Transverse colon (tissue), 4 donors: ENCODE measurements around the gene SLC25A19. TPM values are rescaled to one million over a fixed set of nuclear protein-coding genes. Genes with fewer than 3 reads are reported as not detected.

Source experiments
- DNase-seq: peaks from one replicate; pipeline ENCODE4 v3.0.0-alpha.2; 2019
- H3K27ac ChIP-seq, 4 donors: fragments of 200-600 bp; sonication (generic); 2 replicates each; pipeline ENCODE4 v1.5.1; 2016 to 2018; ENCODE audit warnings: inconsistent platforms in 4 of 4
- H3K27me3 ChIP-seq: fragments of 200-600 bp; sonication (generic); 2 replicates; pipeline ENCODE4 v1.5.1; 2017; ENCODE audit warnings: inconsistent platforms
- H3K36me3 ChIP-seq, 4 donors: fragments of 200-600 bp; sonication (generic); 2 replicates each; pipeline ENCODE4 v1.5.1; 2017 to 2019; ENCODE audit warnings: inconsistent platforms in 4 of 4
- H3K4me1 ChIP-seq, 4 donors: fragments of 200-600 bp; sonication (generic); 2 replicates each; pipeline ENCODE4 v1.5.1; 2017 to 2020; ENCODE audit warnings: inconsistent platforms in 4 of 4
- H3K4me3 ChIP-seq, 4 donors: fragments of 200-600 bp; sonication (generic); 1 replicate in 1 of 4; 2 replicates in 3 of 4; pipeline versions ENCODE4 v1.5.1 to v1.6.1; 2017 to 2019; ENCODE audit warnings: inconsistent platforms in 4 of 4
- H3K9me3 ChIP-seq, 2 donors: fragments of 200-600 bp; sonication (generic); 2 replicates each; pipeline ENCODE4 v1.5.1; 2017 to 2019; ENCODE audit warnings: inconsistent platforms in 2 of 2
- CTCF ChIP-seq, 5 experiments: fragments of 200-600 bp in 3 of 5; fragments of 450-650 bp in 2 of 5; sonication (generic) in 3 of 5; IDR thresholded peaks; 1 replicate in 2 of 5; 2 replicates in 3 of 5; pipeline ENCODE4 v1.5.1; 2016 to 2017; ENCODE audit warnings: antibody characterized with exemption in 5 of 5, inconsistent platforms in 3 of 5, mild to moderate bottlenecking in 2 of 5, moderate library complexity in 1 of 5
- EP300 ChIP-seq: sonication (generic); formaldehyde crosslinking; IDR thresholded peaks from one replicate; pipeline ENCODE4 v1.6.1; 2017; ENCODE audit warnings: antibody characterized with exemption, low read depth
- POLR2A ChIP-seq: fragments of 450-650 bp; IDR thresholded peaks from one replicate; pipeline ENCODE4 v1.6.1; 2016; ENCODE audit warnings: antibody characterized with exemption, mild to moderate bottlenecking, moderate library complexity
- POLR2AphosphoS5 ChIP-seq, 3 donors: sonication (generic); formaldehyde crosslinking; IDR thresholded peaks; one replicate each; pipeline ENCODE4 v1.6.1; 2016; ENCODE audit warnings: antibody characterized with exemption in 3 of 3
- WGBS, 2 donors: methylation state at CpG; one replicate each; pipeline ENCODE4 v1.1.5; 2018; ENCODE audit warnings: low coverage in 1 of 2; 5-methylcytosine and 5-hydroxymethylcytosine counted together
- in situ Hi-C, 4 donors: fragments of 200-750 bp; cut with MboI; loops; one replicate each; pipeline versions ENCODE4 v1.15.0 to v1.15.1; 2017; ENCODE audit warnings: low sequenced_read_pairs in 3 of 4, low pct_ligation_motif_present in 1 of 4, low pct_unique_long_range_greater_than_20kb in 1 of 4
- intact Hi-C: fragments of 100-400 bp; cut with DNase I; formaldehyde crosslinking; loops from one replicate; pipeline ENCODE4 v1.15.1; 2023; ENCODE audit warnings: low total_unique reads
- total RNA-seq, 4 donors: library from RNA; depleted of rRNA; stranded (reverse); fragments of >200 nt; gene quantifications; one replicate each; pipeline ENCODE4 v1.1.0, GENCODE V29; 2016

SLC25A19 gene
- total RNA-seq, 4 donors from 2014 or later = 12.6 to 49.6 (median 20.7) TPM

GRCh38 chr17:75245011-75245410 lies 44.2 kb downstream of the SLC25A19 start:
- H3K4me3 ChIP-seq = no peak overlapping the region
- TF ChIP-seq POLR2A (no peak), POLR2AphosphoS5 (IDR thresholded peaks at IDR 0.05) (no peak), EP300 (no peak), CTCF (IDR thresholded peaks at IDR 0.05) (no peak)
- no peaks in the 10 kb centered on the region for H3K9me3 ChIP-seq
- peak overlapping the region in 1 of 4 donors; percentile 51 for H3K27ac ChIP-seq
- in situ Hi-C loops = no loop called here
- H3K4me1 ChIP-seq = peaks cover 0 to 6% (median 0%) of the 10 kb centered on the region in 4 donors
- peaks cover 0 to 61% (median 17%) of the 10 kb centered on the region in 4 donors for H3K36me3 ChIP-seq
- 89 to 90% methylated on average over 4 to 6 of the region's 6 CpGs for WGBS, 2 donors
- H3K27me3 ChIP-seq = no peaks in the 10 kb centered on the region
- intact Hi-C loops = no loop called here
- DNase-seq = no peak

- in situ Hi-C loops = no loop called here
- H3K9me3 ChIP-seq = no peaks in the 10 kb centered on the region
- intact Hi-C loops = no loop called here
- no peak overlapping the region for H3K4me3 ChIP-seq
- peak overlapping the region in 1 of 4 donors; percentile 51 for H3K27ac ChIP-seq
- DNase-seq = peak; percentile 52
- no peaks in the 10 kb centered on the region for H3K4me1 ChIP-seq
- TF ChIP-seq CTCF (IDR thresholded peaks at IDR 0.05) (no peak), EP300 (no peak), POLR2AphosphoS5 (IDR thresholded peaks at IDR 0.05) (no peak), POLR2A (no peak)
- WGBS, 2 donors = 71 to 95% methylated on average over 5 to 22 of the region's 22 CpGs
- H3K36me3 ChIP-seq = peaks cover 0 to 66% (median 21%) of the 10 kb centered on the region in 4 donors
- H3K27me3 ChIP-seq = no peaks in the 10 kb centered on the region
Measured at GRCh38 chr17:75244133-75244866, 44.9 kb downstream of the SLC25A19 start.

GRCh38 chr17:75242461-75243042 lies 46.7 kb downstream of the SLC25A19 start:
- H3K27ac ChIP-seq = peak overlapping the region in 2 of 4 donors; percentile 12 to 34
- H3K36me3 ChIP-seq = peaks cover 0 to 66% (median 21%) of the 10 kb centered on the region in 4 donors
- H3K27me3 ChIP-seq = no peaks in the 10 kb centered on the region
- H3K4me1 ChIP-seq = no peaks in the 10 kb centered on the region
- intact Hi-C loops (no loop called here), in situ Hi-C loops (no loop called here)
- no peaks in the 10 kb centered on the region for H3K9me3 ChIP-seq
- H3K4me3 ChIP-seq = no peak overlapping the region
- TF ChIP-seq EP300 (no peak), CTCF (IDR thresholded peaks at IDR 0.05) (no peak), POLR2AphosphoS5 (IDR thresholded peaks at IDR 0.05) (peak in 1 of 3 donors; percentile 18), POLR2A (no peak)
- 40 to 68% methylated on average over 1 to 17 of the region's 17 CpGs for WGBS, 2 donors
- peak; percentile 37 for DNase-seq

GRCh38 chr17:75241996-75242460 lies 47.2 kb downstream of the SLC25A19 start:
- H3K36me3 ChIP-seq = peaks cover 0 to 66% (median 21%) of the 10 kb centered on the region in 4 donors
- H3K4me3 ChIP-seq = no peak overlapping the region
- H3K27ac ChIP-seq = peak overlapping the region in 2 of 4 donors; percentile 7 to 12
- no peaks in the 10 kb centered on the region for H3K9me3 ChIP-seq
- H3K27me3 ChIP-seq = no peaks in the 10 kb centered on the region
- in situ Hi-C loops = no loop called here
- 73% methylated on average over 15 of the region's 15 CpGs; no CpG with 5 or more reads in 1 of the 2 donors for WGBS, 2 donors
- H3K4me1 ChIP-seq = no peaks in the 10 kb centered on the region
- intact Hi-C loops = no loop called here
- TF ChIP-seq CTCF (IDR thresholded peaks at IDR 0.05) (no peak), POLR2A (no peak), POLR2AphosphoS5 (IDR thresholded peaks at IDR 0.05) (no peak), EP300 (no peak)
- DNase-seq = no peak
